HG03060 (cell line): ENCODE data around the gene PCDH9.

Experiments
- ATAC-seq: cut with Tn5 transposase; IDR thresholded peaks from one replicate; pipeline ENCODE4 v1.9.1; 2021; ENCODE audit warnings: low read depth, moderate number of reproducible peaks; ENCODE audit not compliant: unreplicated experiment

Gene PCDH9

DNA sequence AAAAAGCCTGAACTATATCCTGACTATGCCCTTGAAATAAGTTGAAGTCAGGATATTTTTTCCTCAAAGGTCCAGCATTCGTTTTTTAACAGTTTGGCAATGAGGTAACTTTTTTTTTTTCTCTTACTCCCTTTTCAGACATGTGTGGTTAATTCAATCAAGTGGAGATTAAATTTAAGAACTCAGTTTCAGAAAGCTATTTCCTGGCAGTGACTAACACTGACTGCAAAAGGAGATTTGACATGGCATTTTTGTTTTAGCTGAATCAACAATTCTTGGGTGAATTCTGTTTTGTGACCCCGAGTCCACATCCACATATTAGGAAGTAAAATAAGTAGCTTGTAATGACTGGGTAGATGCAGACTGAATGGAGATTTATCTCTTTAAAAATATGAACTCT is 716.4 kb downstream of the PCDH9 start:
- no peak for ATAC-seq

DNA sequence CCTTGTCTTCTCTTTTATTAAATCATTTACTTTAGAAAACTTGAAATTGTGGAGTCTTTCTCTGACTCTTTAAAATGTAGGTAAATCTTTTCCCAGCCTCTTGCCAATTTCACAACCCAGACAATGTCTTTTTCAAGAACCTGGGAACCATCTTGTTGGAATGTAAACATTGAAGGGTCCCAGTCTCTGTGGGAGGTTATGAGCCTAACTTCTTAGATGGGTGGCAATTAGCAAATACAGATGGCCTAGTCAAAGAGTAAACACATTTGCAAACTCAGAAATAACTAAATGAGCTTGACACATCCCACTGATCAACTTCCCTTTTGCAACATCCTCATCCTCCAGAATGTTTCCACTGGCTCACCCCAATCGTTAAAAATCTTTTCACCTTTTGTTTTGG is 721.0 kb downstream of the PCDH9 start:
- no peak for ATAC-seq

DNA sequence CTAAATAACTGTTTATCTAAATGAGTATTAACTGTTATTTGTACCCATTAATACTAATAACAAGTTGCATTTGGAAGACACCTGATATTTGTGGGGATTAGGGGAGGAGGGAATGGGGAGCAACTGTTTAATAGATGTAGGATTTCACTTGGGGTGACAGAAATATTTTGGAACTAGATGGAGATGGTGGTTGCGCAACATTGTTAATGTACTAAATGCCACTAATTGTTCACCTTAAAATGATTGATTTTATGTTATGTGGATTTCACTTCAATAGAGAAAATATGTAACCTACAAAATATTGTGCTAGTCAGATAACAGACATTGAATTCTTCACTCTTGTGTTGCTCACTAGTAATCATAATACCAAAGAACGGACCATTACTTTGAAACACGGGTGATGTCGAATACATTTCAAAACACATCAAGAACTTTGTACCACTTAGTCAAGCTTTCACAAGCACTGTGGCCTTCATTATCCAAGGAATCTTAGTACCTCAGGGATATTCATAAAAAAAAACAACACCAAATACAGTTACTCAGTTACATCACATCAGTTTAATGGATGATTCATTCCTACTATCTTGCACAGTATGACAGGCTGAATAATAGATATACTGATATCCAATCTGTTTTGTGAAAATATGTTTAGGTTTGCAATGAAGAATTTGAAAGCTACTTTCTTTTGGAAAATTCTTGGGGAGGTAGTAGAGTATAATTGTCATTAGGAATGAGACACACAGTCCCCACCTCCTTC is 721.8 kb downstream of the PCDH9 start:
- no peak for ATAC-seq

DNA sequence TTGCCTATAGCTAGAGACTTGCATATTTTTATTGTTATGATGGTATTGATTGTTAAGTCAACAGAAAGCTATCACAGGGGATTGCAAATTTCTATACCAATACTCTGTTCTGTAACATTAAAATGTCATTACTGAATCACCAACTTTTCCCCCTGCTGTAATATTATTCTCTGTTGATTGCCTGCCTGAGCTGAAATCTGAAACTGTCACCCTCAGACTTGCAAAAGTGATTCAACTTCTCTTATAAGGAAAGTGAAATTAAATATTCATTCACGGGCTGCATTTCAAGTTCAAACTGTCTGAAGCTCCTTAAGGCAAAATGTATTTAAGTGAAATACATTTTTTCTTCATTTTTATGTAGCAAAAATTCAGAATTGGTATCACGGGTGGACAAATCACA is 723.2 kb downstream of the PCDH9 start:
- no peak for ATAC-seq

DNA sequence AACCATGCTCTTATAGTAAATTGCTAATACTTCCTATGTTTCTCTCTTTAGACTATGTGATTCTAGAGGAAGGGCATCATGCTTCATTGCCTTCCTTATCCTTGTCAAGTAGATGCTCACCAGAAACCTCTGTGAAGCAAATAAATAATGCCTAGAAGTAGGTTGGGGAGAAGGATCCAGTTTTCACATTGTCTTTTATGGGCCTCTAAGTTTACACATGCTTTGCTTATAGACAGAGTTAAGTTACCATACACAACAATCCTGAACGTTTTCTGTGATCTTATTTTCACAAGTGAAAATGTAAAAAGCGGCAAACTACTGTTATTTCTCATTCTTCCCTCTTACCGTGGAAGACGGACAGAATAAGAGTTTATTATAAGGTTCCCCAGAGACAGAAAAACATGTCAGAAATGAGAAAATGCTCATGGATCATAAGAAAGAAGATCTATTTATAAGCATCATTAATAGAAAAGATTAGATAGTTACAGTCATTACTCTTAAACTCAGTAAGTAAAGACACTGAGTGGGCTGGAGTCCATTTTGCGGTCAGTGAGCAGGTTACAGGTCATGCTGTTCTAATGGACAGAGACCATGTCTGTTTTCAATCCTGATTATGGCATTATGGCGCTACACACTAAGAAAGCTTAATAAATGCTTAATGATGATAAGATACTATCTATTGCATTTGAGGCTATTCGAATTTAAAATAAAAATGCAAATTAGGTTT is 723.9 kb downstream of the PCDH9 start:
- no peak for ATAC-seq

DNA sequence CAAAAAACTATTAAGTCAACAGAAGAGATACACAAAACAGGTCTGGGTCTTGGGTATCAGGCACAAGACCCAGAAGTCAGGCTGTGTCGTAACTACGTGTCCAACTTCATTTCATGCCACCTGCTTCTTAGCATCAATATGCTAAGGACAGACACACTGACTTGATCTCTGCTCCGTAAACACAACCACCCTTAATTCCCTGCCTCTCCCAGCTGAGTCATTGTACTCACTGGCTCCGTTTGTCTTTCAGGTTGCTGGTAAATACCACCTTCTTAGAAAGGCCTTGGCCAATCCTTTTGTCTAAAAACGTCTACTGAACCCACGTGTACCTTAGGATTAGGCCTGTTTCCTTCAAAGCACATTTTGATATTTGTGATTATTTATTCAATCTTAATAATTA is 726.2 kb downstream of the PCDH9 start:
- no peak for ATAC-seq

DNA sequence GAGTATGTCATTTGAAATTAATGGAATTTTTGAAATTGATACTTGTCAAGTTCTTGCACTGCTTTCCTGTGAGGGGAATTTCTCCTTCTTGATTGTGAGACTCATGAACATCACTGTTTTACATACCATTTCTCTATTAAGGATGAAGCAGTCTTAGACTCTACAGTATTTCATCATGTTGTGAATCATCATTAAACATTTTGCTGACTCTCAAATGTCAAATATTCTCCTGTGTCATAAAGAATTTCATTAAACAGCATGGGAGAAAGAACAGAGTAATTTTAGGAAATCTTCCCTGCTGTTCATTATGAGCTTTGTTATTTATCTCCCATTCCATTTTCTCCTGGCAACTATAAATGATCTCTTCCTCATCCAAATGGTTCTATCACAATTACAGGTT is 729.0 kb downstream of the PCDH9 start:
- ATAC-seq, result no peak

DNA sequence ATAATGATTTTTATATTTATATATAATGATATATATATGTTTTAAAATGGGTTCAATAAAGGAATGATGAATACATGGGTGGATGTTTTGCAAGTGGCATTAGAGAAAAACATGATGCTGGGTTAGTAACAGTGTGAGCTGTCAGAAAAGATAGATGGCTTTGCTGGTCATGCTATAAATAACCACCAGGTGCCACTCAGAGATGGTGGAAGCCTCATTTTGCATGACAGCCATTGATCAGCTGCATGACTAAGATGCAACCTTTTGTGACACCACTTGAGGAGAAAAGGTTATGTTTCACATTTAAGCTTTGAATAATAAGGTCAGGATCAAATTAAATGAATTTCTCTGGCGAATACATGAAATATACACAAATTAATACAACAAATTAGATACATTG is 737.7 kb downstream of the PCDH9 start:
- no peak for ATAC-seq

DNA sequence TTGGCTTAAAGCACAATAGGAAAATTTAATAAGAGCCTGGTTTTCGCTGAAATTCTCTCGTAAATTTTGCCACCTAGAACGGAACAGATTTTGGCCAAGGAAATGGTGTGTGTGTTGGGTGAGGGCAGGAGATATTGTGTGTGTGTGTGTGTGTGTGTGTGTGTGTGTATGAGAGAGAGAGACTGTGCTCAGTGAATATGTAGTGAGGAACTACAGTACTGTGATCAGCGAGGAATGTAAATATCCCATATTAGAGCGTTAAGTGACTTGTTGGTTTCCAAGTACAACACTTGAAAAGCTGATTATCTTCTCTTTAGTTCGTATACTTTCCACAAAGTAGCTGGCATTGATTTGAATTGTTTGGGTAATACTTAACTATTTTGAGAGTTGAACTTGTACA is 738.9 kb downstream of the PCDH9 start:
- ATAC-seq, result no peak

DNA sequence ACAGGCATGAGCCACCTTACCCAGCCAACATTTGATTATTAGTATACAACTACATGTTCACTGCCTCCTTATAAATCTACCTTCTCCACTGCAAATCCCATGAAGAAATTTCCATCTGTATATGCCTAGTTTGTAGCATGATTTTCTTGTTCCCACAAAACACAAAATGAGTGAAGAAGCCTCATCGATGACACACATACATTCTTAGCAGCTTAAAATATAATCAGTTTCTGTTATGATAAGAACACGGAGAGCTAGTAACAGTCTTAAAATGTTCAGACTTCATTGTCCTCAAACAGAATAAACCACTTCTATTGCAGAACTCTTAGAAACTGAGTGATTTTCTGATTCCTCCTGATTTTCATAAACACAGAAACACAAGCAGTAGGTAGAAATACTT is 740.5 kb downstream of the PCDH9 start:
- no peak for ATAC-seq

DNA sequence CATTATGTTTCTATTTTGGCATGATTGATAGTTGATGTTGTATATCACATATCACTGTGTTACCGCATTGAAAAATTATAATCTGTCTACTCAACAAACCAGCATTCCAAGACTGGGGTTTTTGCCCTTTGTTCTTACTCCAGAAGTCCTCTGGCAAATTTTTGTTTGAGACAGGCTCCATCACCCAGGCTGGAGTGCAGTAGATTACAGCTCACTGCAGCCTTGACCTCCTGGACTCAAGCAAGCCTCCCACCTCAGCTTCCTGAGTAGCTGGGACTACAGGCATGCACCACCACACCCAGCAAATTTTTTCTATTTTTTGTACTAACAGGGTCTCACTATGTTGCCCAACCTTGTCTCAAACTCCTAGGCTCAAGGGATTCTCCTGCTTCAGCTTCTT is 741.0 kb downstream of the PCDH9 start:
- ATAC-seq, result no peak

DNA sequence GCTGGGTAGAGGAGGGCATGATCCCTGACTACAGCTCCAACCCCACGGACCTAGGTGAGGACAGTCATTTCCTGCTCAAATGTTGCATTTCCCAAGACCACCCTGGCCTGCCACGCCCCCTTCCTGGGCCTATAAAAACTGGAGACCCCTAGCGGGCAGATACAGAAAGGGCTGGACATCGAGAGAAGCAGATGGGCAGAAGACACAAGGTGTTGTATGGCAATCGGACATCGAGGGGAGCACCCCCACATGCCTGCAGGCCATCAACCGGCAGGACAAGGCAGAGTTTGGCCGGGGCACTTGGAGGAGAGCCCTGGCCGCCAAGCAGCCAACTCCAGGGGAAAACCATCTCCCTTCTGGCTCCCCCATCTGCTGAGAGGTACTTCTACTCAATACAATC is 746.4 kb downstream of the PCDH9 start:
- ATAC-seq, result no peak

DNA sequence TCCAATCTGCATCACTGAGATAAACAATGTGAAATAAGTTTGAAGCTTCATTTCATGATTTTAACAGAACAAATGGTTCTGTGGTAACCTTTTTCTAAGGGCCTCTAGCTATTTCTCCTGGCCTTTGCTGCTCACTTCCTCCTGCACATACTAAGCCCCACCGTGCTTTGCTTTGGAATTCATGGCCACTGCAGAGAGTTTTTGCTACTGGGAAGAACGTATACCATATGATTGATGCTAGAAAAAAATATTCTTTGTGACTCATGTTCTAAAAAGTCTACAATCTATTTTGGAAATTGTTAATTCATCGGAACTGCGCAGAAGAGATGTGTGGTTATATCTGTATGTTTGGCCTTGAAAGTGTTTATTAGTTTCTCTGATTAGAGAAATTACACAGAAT is 747.3 kb downstream of the PCDH9 start:
- ATAC-seq, result no peak

DNA sequence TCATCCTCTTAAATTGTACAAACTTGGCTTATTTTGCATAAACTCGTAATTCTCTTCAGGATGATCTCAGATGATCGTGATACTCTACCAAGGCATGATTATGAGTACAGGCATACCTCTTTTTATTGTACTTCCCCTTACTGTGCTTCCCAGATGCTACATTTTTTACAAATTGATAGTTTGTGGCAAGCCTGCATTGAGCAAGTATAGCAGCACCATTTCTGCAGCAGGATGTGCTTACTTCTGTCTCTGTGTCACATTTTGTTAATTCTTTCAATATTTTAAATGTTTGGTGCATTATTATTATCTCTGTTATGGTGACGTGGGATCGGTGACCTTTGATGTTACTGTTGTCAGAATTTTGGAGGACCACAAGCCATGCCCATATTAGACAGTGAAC is 752.3 kb downstream of the PCDH9 start:
- ATAC-seq, result no peak

DNA sequence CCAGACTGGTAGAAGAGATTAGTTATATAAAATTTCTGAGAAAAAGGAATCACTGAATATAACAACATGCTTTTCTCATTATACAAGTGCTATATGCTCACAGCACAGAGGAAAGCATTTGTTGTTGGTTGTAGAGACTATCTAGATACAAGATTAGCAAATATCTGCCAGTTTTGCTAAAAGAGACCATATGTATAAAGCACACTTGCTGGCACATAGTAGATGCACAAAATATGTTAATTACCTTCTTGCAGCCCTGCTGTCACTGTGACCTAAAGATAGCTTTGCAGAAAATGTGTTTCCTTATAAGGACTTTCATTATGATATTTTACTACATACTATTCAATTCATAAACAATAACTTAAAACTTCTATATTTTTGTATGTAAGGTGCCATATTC is 755.1 kb downstream of the PCDH9 start:
- ATAC-seq, result no peak

DNA sequence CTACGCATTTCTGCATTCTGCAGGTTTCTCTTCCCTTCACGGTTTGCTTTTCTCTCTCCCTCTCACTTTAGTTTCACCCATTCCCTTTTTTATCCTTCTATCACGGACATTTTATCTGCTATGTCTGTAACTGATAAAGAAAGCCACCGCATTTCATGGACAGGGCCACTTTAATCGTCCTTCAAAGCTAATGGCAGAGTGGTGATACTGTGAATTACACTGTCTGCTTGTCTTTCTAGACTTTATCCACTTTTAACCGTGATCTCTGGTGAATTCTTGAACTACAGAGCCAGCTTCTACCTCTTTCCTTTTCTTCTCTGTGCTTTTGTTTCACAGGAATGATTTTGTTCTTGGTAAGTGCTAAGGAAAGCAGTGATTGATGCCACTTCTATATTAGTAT is 760.4 kb downstream of the PCDH9 start:
- ATAC-seq, result no peak

DNA sequence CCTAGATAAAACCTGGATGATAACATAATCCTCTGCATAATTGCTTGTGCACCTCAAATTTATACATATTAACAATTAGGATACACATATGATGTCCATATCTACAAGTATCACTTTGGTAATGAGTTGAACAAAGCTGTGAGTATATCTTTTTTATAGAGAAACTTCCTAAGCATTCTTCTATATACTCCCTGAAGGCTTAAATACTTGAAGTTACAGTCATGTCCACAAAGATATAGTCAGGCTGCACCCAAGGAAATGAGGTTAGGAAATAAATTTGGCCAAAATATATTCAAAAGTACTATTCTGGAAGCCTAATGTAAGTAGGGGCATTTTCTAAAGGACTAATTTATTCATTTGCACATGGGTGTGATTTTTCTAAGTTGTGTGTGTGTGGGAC is 761.5 kb downstream of the PCDH9 start:
- no peak for ATAC-seq

DNA sequence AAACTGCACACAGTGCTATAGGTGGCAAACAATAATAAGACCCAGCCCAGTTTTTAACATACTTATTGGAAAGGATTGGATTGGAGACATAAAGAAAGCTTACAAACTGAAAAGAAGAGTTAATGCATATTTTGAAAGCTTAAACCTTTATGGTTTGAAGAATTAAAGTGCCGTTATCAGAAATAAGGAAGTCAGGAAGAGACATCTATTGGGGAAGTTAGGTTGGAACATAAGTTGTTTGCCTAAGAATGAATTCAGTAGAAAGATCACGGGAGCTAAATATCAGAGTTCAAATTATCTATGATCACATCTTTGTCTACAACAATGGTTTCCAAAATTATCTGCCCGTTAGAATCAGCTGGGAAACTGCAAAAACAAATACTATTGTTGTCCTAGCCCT is 767.9 kb downstream of the PCDH9 start:
- ATAC-seq, result no peak

DNA sequence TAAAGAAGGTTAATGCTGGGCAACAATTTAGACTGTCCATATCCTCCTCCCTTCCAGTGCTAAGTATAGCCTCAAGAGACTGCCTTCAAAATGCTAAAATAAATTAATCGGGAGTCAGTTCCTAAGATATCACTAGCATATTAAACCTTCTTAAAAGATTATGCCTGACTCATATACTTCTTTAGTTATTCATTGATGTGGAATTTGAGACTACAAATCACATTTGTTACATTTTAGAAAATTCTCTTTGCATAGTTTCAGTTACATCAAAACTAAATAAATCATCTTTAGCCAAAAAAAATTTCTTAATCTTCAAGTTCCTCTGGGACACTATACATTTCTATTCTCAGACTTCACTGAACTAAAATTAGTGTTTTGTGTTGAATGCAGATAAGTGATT is 769.1 kb downstream of the PCDH9 start:
- ATAC-seq, result no peak

DNA sequence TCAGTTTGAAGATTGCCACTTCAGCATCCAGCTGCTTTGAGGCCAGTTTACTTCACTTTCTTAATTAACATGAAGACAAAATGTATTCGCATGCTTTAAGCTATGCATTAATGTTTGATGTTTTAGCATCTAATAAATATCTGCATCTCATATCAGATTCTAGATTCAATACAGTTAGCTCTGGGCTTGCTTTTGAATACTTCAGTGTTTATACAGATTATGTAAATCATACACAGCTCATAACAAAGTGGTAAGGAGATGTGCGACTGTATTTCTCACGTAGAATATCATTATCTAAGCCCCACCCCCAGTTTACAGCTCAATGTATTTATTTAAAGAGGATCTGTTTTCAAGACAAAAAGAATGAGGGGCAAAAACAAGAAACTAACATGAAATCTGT is 770.5 kb downstream of the PCDH9 start:
- no peak for ATAC-seq

DNA sequence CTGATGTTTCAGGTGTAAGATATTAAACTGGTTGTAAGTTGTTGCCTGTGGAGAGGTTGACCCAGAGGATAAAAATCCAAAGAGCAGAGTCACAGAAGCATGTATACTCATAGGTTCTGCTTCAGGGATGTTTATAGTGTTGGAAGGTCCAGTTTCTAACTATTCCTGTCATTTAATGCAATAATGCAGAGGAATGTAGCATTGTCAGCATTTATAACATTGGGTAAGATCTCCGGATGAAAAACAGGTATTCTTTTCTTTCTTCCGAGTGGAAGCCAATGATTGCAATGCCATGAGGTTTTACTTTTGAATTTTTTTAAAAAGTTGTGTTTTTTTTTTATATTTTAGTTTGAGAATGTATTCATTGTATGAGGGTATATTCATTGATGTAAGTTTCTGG is 771.0 kb downstream of the PCDH9 start:
- ATAC-seq, result no peak

DNA sequence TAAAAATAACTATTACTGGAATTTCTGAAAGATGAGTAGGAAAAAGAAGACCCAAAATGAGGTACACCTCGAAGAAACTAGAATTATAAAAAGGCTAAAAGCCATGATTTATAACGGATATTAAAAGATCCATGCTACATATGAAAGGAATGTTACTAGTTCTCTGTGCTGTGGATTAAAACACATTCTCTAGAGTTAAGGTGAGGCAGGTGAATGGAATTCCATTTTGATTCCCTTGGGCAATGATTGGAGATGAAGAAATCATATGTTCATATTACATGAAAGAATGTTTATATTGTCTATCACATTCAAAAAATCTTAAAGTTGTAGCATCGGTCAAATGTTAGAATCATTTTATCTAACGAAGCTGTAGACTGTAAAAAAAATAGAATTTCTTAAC is 783.7 kb downstream of the PCDH9 start:
- no peak for ATAC-seq
